Keratinocyte (primary cell): ENCODE data around the gene TRPM1. TPM values are rescaled to one million over a fixed set of nuclear protein-coding genes. Genes with fewer than 3 reads are reported as not detected.

Source experiments
- DNase-seq: peaks from one replicate; pipeline ENCODE4 v3.0.0-alpha.2; 2011; ENCODE audit warnings: low read depth, missing footprints, low spot score
- FAIRE-seq: peaks from 2 replicates; lab custom pipeline; 2011; peaks lifted over from hg19 to GRCh38; lab: Jason Lieb, UNC
- H2AFZ ChIP-seq: 2 replicates; pipeline ENCODE4 v1.6.0; 2012; ENCODE audit warnings: low read length, control low read depth, inconsistent platforms; ENCODE audit not compliant: control insufficient read depth
- H3K27ac ChIP-seq: 2 replicates; pipeline ENCODE4 v1.5.1; 2011; ENCODE audit warnings: low read length; ENCODE audit not compliant: control insufficient read depth, insufficient read depth
- H3K27me3 ChIP-seq: 3 replicates; pipeline ENCODE4 v1.6.0; 2011; ENCODE audit warnings: low read length; ENCODE audit not compliant: control insufficient read depth, insufficient read depth; ENCODE audit errors: extremely low read depth
- H3K36me3 ChIP-seq, 2 experiments: 2 replicates in 1 of 2; 3 replicates in 1 of 2; pipeline ENCODE4 v1.5.1; 2011; ENCODE audit warnings: low read length in 2 of 2, mild to moderate bottlenecking in 1 of 2; ENCODE audit not compliant: control insufficient read depth in 2 of 2, insufficient read depth in 2 of 2; ENCODE audit errors: extremely low read depth in 1 of 2
- H3K4me1 ChIP-seq: 3 replicates; pipeline ENCODE4 v1.5.1; 2011; ENCODE audit warnings: low read length; ENCODE audit not compliant: control insufficient read depth, insufficient read depth; ENCODE audit errors: extremely low read depth
- H3K4me2 ChIP-seq: 3 replicates; pipeline ENCODE4 v1.6.0; 2011; ENCODE audit warnings: low read depth, low read length; ENCODE audit not compliant: control insufficient read depth, insufficient read depth; ENCODE audit errors: extremely low read depth
- H3K4me3 ChIP-seq, 3 experiments: fragments of 200-600 bp in 1 of 3; sonication (generic) in 1 of 3; 2 replicates in 2 of 3; 3 replicates in 1 of 3; pipeline ENCODE4 v1.5.1; 2011 to 2016; ENCODE audit warnings: low read length in 3 of 3, mild to moderate bottlenecking in 3 of 3, control low read depth in 2 of 3, inconsistent platforms in 1 of 3, low read depth in 1 of 3, mixed read lengths in 1 of 3, mixed run types in 1 of 3, moderate library complexity in 1 of 3; ENCODE audit not compliant: control insufficient read depth in 2 of 3, insufficient read depth in 2 of 3; ENCODE audit errors: extremely low read depth in 1 of 3
- H3K79me2 ChIP-seq: 2 replicates; pipeline ENCODE4 v1.6.0; 2012; ENCODE audit warnings: low read length; ENCODE audit not compliant: control insufficient read depth, insufficient read depth
- H3K9ac ChIP-seq: 3 replicates; pipeline ENCODE4 v1.6.0; 2011; ENCODE audit warnings: low read length; ENCODE audit not compliant: control insufficient read depth, insufficient read depth; ENCODE audit errors: extremely low read depth
- H3K9me1 ChIP-seq: 3 replicates; pipeline ENCODE4 v1.6.0; 2011; ENCODE audit warnings: low read length; ENCODE audit not compliant: control insufficient read depth, insufficient read depth; ENCODE audit errors: extremely low read depth
- H3K9me3 ChIP-seq: 2 replicates; pipeline ENCODE4 v1.5.1; 2012; ENCODE audit warnings: low read depth, low read length; ENCODE audit not compliant: control insufficient read depth
- H4K20me1 ChIP-seq: 3 replicates; pipeline ENCODE4 v1.6.0; 2011; ENCODE audit warnings: low read length; ENCODE audit not compliant: control insufficient read depth, insufficient read depth; ENCODE audit errors: extremely low read depth
- CTCF ChIP-seq, 3 experiments: IDR thresholded peaks in 1 of 3; conservative IDR thresholded peaks in 1 of 3; optimal IDR thresholded peaks in 1 of 3; 2 replicates in 2 of 3; 3 replicates in 1 of 3; pipeline versions ENCODE3 to v1.5.1; 2011; ENCODE audit warnings: low read length in 3 of 3, mild to moderate bottlenecking in 3 of 3, moderate library complexity in 2 of 3, control low read depth in 1 of 3, inconsistent platforms in 1 of 3; ENCODE audit not compliant: insufficient read depth in 2 of 3; ENCODE audit errors: extremely low read depth in 1 of 3
- EZH2 ChIP-seq: IDR thresholded peaks from one replicate; pipeline ENCODE4 v1.6.1; 2012; ENCODE audit warnings: inconsistent platforms, mild to moderate bottlenecking, low read length, moderate library complexity
- dilution Hi-C: fragments of 300-500 bp; cut with MboI; formaldehyde crosslinking; loops from one replicate; pipeline ENCODE4 v1.7.0; 2020; ENCODE audit warnings: low sequenced_read_pairs; ENCODE audit not compliant: extremely low pct_ligation_motif_present
- polyA plus RNA-seq, 5 experiments: library from polyadenylated mRNA; depleted of rRNA in 3 of 5; stranded (reverse) in 3 of 5; stranded (forward) in 1 of 5; unstranded in 1 of 5; fragments of >200 nt; gene quantifications; 1 replicate in 1 of 5; 2 replicates in 3 of 5; 3 replicates in 1 of 5; pipeline versions ENCODE4 v1.2.1 to v1.2.3, GENCODE V29; 2011 to 2012; ENCODE audit warnings: missing spikeins in 2 of 5, low read depth in 1 of 5, low replicate concordance in 1 of 5

TRPM1 gene
- polyA plus RNA-seq, 1 donor (not counting 4 experiments of a cell fraction or from before 2014, with no cell fraction given): 0.17 TPM

GRCh38 chr15:31116423-31117030, 15.0 kb upstream of the TRPM1 start:
- Histone ChIP-seq H3K4me1 (no peaks in the 10 kb centered on the region), H3K36me3 (no peaks in the 10 kb centered on the region), H4K20me1 (no peaks in the 10 kb centered on the region), H3K27ac (no peak overlapping the region), H3K9ac (no peak overlapping the region), H3K4me3 (no peak overlapping the region), H3K9me3 (no peaks in the 10 kb centered on the region), H3K4me2 (no peak overlapping the region), H3K27me3 (no peaks in the 10 kb centered on the region), H3K9me1 (no peaks in the 10 kb centered on the region), H2AFZ (no peak overlapping the region), H3K79me2 (no peaks in the 10 kb centered on the region)
- TF ChIP-seq CTCF (optimal IDR thresholded peaks at IDR 0.05 in 1 of 3, IDR thresholded peaks at IDR 0.05 in 1 of 3, conservative IDR thresholded peaks at IDR 0.05 in 1 of 3; ENCODE audit: extremely low read depth in 1 of 3, insufficient read depth in 2 of 3, low read length in 3 of 3) (no peak), EZH2 (no peak)
- DNase-seq: no peak
- FAIRE-seq: no peak
- dilution Hi-C loops: no loop called here

- H3K27ac ChIP-seq: no peak overlapping the region
- no peak for DNase-seq
- no peaks in the 10 kb centered on the region for H4K20me1 ChIP-seq
- no peak for FAIRE-seq
- H3K9ac ChIP-seq: no peak overlapping the region
- H3K4me3 ChIP-seq: no peak overlapping the region
- dilution Hi-C loops: no loop called here
- TF ChIP-seq EZH2 (no peak), CTCF (optimal IDR thresholded peaks at IDR 0.05 in 1 of 3, IDR thresholded peaks at IDR 0.05 in 1 of 3, conservative IDR thresholded peaks at IDR 0.05 in 1 of 3; ENCODE audit: extremely low read depth in 1 of 3, insufficient read depth in 2 of 3, low read length in 3 of 3) (no peak)
- H3K27me3 ChIP-seq: no peaks in the 10 kb centered on the region
- H3K4me2 ChIP-seq: no peak overlapping the region
- no peaks in the 10 kb centered on the region for H3K36me3 ChIP-seq
- no peaks in the 10 kb centered on the region for H3K4me1 ChIP-seq
- H2AFZ ChIP-seq: no peak overlapping the region
- no peaks in the 10 kb centered on the region for H3K79me2 ChIP-seq
- H3K9me3 ChIP-seq: no peaks in the 10 kb centered on the region
- H3K9me1 ChIP-seq: no peaks in the 10 kb centered on the region
Observed at GRCh38 chr15:31111091-31111647, 9.6 kb upstream of the TRPM1 start.
